NCI-H2196 treated with DMSO at 0.1 percent for 48 hours (cell line): ENCODE measurements around the gene ELANE.
"Not testable (repeated sequence)": the region's sequence is repeated elsewhere in the genome, so short reads cannot be mapped to it uniquely, and the experiment has no call there.

Experiments
- DNase-seq: peaks from one replicate; lab custom pipeline; 2025; ENCODE audit not compliant: unreplicated experiment; lab: John Stamatoyannopoulos, UW

Gene ELANE

GRCh38 chr19:814152-815078 lies 37.7 kb upstream of the ELANE start:
- no peak for DNase-seq

GRCh38 chr19:815079-815774 lies 36.9 kb upstream of the ELANE start:
- no peak for DNase-seq

- no peak for DNase-seq
These were observed 36.2 kb upstream of the ELANE start for GRCh38 chr19:815775-816499.

- no peak for DNase-seq
These were observed 35.6 kb upstream of the ELANE start for GRCh38 chr19:816500-816857.

GRCh38 chr19:820212-820611 lies 31.9 kb upstream of the ELANE start:
- DNase-seq = not testable (repeated sequence)

- DNase-seq = no peak
These were observed 30.8 kb upstream of the ELANE start for GRCh38 chr19:821231-821824.

GRCh38 chr19:821825-822503 lies 30.1 kb upstream of the ELANE start, which contains the start of gene PLPPR3:
PLPPR3 (minus strand) TSS chr19:821955; CDS start chr19:821559, 396 bp downstream.
- DNase-seq = no peak

GRCh38 chr19:823565-824121 lies 28.5 kb upstream of the ELANE start:
- DNase-seq = no peak

GRCh38 chr19:824885-825284 lies 27.2 kb upstream of the ELANE start:
- DNase-seq = no peak

GRCh38 chr19:825897-826644 lies 26.0 kb upstream of the ELANE start:
- DNase-seq = no peak

- no peak for DNase-seq
These were observed 24.8 kb upstream of the ELANE start for GRCh38 chr19:827314-827709.

- no peak for DNase-seq
These were observed 24.3 kb upstream of the ELANE start, which contains the start of gene AZU1 for GRCh38 chr19:827710-828321. AZU1 (plus strand) TSS chr19:827837; CDS start chr19:827847, 10 bp downstream.

- DNase-seq = no peak
These were observed 22.9 kb upstream of the ELANE start for GRCh38 chr19:829129-829758.

GRCh38 chr19:831407-832369 lies 20.4 kb upstream of the ELANE start:
- DNase-seq = no peak

- DNase-seq = no peak
These were observed 17.9 kb upstream of the ELANE start for GRCh38 chr19:834216-834615.

GRCh38 chr19:835210-835810 lies 16.8 kb upstream of the ELANE start:
- DNase-seq = no peak
